PC-3 (cell line): ENCODE results near the gene PRKAR1B.

ENCODE experiments used
- EZH2 ChIP-seq: fragments of 300-600 bp; sonication (generic); IDR thresholded peaks from one replicate; pipeline ENCODE4 v1.6.1; 2017; ENCODE audit warnings: antibody characterized with exemption, mild to moderate bottlenecking, low read length; ENCODE audit not compliant: unreplicated experiment
- EZH2phosphoT487 ChIP-seq: fragments of 300-600 bp; sonication (generic); IDR thresholded peaks from 2 replicates; pipeline ENCODE4 v1.6.1; 2018; ENCODE audit warnings: mild to moderate bottlenecking, antibody characterized with exemption, low read length, borderline replicate concordance
- TF ChIP-seq, protein P1 (sequence below): fragments of 300-600 bp; sonication (generic); conservative IDR thresholded peaks from 2 replicates; pipeline ENCODE4 v1.5.1; 2017; ENCODE audit warnings: antibody characterized with exemption, low read depth, mild to moderate bottlenecking, low read length

DNA sequence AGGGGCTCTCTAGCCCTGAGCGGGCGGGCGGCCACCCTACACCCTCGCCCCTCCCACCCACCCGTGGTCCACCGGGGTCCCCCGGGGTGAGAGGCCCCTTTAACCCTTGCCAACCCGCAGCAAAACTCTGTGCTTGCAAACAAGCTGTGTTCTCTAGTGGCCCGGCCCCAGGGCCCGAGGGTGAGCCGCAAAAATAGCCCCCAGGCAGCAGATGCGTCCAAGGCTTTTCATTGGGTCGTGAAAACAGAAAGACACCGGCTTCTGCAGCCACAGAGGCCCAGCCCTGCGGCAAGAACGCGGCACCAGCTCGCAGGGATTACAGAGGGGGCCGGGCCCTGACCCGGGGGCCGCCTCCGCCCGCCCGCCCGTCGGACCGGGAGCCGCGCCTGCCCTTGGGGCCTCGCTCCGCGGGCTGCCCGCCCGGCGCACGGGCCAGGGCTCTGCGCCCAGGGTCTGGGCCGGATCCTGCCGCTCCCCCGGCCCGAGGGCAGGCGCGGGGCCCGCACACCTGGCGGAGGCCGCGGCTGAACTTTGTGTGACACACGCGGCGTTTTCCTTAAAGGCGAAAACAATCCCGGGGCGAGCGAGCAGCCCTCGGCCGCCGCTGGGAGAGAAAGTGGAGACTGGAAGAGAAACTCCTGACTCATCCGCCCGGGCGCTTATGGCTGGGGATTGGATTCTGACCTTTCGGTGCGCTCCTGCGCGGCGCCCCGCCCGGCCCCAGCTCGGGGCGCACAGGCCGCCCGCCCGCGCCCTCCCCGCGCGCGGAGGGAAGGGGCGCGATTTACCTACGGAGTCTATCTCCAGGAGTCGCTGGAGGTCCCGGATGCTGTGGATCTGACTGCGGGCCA lies 210.2 kb downstream of the PRKAR1B start:
- TF ChIP-seq EZH2 (no peak), EZH2phosphoT487 (peak; percentile 80; the same call in 1 of the 2 replicates)
- TF ChIP-seq, protein P1, sequence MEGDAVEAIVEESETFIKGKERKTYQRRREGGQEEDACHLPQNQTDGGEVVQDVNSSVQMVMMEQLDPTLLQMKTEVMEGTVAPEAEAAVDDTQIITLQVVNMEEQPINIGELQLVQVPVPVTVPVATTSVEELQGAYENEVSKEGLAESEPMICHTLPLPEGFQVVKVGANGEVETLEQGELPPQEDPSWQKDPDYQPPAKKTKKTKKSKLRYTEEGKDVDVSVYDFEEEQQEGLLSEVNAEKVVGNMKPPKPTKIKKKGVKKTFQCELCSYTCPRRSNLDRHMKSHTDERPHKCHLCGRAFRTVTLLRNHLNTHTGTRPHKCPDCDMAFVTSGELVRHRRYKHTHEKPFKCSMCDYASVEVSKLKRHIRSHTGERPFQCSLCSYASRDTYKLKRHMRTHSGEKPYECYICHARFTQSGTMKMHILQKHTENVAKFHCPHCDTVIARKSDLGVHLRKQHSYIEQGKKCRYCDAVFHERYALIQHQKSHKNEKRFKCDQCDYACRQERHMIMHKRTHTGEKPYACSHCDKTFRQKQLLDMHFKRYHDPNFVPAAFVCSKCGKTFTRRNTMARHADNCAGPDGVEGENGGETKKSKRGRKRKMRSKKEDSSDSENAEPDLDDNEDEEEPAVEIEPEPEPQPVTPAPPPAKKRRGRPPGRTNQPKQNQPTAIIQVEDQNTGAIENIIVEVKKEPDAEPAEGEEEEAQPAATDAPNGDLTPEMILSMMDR, result no peak
